Left forelimb (tissue), 1 donor: ENCODE measurements around the gene KLHL1.

Source experiments
- DNase-seq: peaks from one replicate; pipeline ENCODE4 v3.0.0-alpha.2; 2018; ENCODE audit warnings: low spot score

Gene KLHL1

GRCh38 chr13:70014337-70014736 is 93.9 kb downstream of the KLHL1 start:
- DNase-seq, result no peak

GRCh38 chr13:69999875-70000274 is 108.4 kb downstream of the KLHL1 start:
- no peak for DNase-seq

- no peak for DNase-seq
Measured at GRCh38 chr13:69997061-69997460, 111.2 kb downstream of the KLHL1 start.

- no peak for DNase-seq
Measured at GRCh38 chr13:69980799-69981198, 127.5 kb downstream of the KLHL1 start.

- no peak for DNase-seq
Measured at GRCh38 chr13:69975496-69975895, 132.8 kb downstream of the KLHL1 start.

GRCh38 chr13:69970520-69970919 is 137.7 kb downstream of the KLHL1 start:
- DNase-seq, result no peak

GRCh38 chr13:69959046-69959445 is 149.2 kb downstream of the KLHL1 start:
- DNase-seq, result no peak

- no peak for DNase-seq
Measured at GRCh38 chr13:69956839-69957238, 151.4 kb downstream of the KLHL1 start.

GRCh38 chr13:69956349-69956748 is 151.9 kb downstream of the KLHL1 start:
- DNase-seq, result no peak

- DNase-seq, result no peak
Measured at GRCh38 chr13:69955271-69955670, 153.0 kb downstream of the KLHL1 start.

GRCh38 chr13:69951412-69951811 is 156.8 kb downstream of the KLHL1 start:
- no peak for DNase-seq

GRCh38 chr13:69950160-69950559 is 158.1 kb downstream of the KLHL1 start:
- DNase-seq, result no peak

GRCh38 chr13:69948016-69948415 is 160.2 kb downstream of the KLHL1 start:
- no peak for DNase-seq

- DNase-seq, result no peak
Measured at GRCh38 chr13:69947582-69947981, 160.7 kb downstream of the KLHL1 start.

- no peak for DNase-seq
Measured at GRCh38 chr13:69946511-69946910, 161.7 kb downstream of the KLHL1 start.

GRCh38 chr13:69935043-69935442 is 173.2 kb downstream of the KLHL1 start:
- no peak for DNase-seq

GRCh38 chr13:69928262-69928661 is 180.0 kb downstream of the KLHL1 start:
- DNase-seq, result no peak

- no peak for DNase-seq
Measured at GRCh38 chr13:69921156-69921555, 187.1 kb downstream of the KLHL1 start.

- no peak for DNase-seq
Measured at GRCh38 chr13:69912630-69913029, 195.6 kb downstream of the KLHL1 start.

GRCh38 chr13:69910800-69911199 is 197.5 kb downstream of the KLHL1 start:
- no peak for DNase-seq

GRCh38 chr13:69904784-69905183 is 203.5 kb downstream of the KLHL1 start:
- DNase-seq, result no peak

- DNase-seq, result no peak
Measured at GRCh38 chr13:69903081-69903480, 205.2 kb downstream of the KLHL1 start.

GRCh38 chr13:69882451-69882850 is 225.8 kb downstream of the KLHL1 start:
- DNase-seq, result no peak

GRCh38 chr13:69879936-69880335 is 228.3 kb downstream of the KLHL1 start:
- no peak for DNase-seq
